Type B pancreatic cell (in vitro differentiated cells): Measurements from ENCODE around the gene MIPEP. TPM values are rescaled to one million over a fixed set of nuclear protein-coding genes. Genes with fewer than 3 reads are reported as not detected.

Experiments
- DNase-seq: peaks from one replicate; pipeline ENCODE4 v3.0.0; 2021; ENCODE audit warnings: mixed read lengths; ENCODE audit not compliant: unreplicated experiment; ENCODE audit errors: extremely low spot score
- H3K27ac Mint-ChIP-seq: 2 replicates; pipeline ENCODE4 v1.8.0; 2021; ENCODE audit warnings: mild to moderate bottlenecking, mixed read lengths
- H3K27me3 Mint-ChIP-seq: 2 replicates; pipeline ENCODE4 v1.8.0; 2021; ENCODE audit warnings: mixed read lengths
- H3K36me3 Mint-ChIP-seq: 2 replicates; pipeline ENCODE4 v1.8.0; 2021; ENCODE audit warnings: mixed read lengths
- H3K4me1 Mint-ChIP-seq: one replicate; pipeline ENCODE4 v1.8.0; 2021; ENCODE audit warnings: mixed read lengths; ENCODE audit not compliant: unreplicated experiment
- H3K4me3 Mint-ChIP-seq: 2 replicates; pipeline ENCODE4 v1.8.0; 2021; ENCODE audit warnings: mild to moderate bottlenecking, mixed read lengths
- H3K9me3 Mint-ChIP-seq: 2 replicates; pipeline ENCODE4 v1.8.0; 2021; ENCODE audit warnings: mixed read lengths
- total RNA-seq: library from RNA; stranded (reverse); gene quantifications from 2 replicates; pipeline ENCODE4 v1.2.1, GENCODE V29; 2021; ENCODE audit warnings: low replicate concordance
- TF ChIP-seq, protein P1 (sequence below): fragments of 200-600 bp; sonication (generic); conservative IDR thresholded peaks from 2 replicates; pipeline ENCODE4 v1.5.0; 2021; ENCODE audit warnings: antibody characterized with exemption, mild to moderate bottlenecking

Gene MIPEP
- total RNA-seq, 1 donor from 2014 or later: 29.9 TPM

DNA sequence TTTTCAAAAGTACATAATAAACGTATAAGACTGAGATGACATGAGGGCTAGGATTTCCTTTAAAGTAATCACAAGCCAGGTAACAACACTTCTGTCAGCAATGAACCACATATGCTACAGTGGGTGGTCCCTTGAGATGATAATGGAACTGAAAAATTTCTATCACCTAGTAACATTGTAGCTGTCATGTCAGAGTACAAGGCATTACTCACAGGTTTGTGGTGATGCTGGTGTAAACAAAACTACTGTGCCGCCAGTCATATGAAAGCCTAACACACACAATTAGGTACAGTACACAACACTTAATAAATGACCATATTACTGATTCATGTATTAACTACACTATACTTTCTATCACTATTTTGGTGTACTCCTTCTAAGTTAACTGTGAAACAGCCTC lies 36.8 kb downstream of the MIPEP start:
- DNase-seq: no peak
- no peak overlapping the region for H3K27ac Mint-ChIP-seq
- TF ChIP-seq, protein P1, sequence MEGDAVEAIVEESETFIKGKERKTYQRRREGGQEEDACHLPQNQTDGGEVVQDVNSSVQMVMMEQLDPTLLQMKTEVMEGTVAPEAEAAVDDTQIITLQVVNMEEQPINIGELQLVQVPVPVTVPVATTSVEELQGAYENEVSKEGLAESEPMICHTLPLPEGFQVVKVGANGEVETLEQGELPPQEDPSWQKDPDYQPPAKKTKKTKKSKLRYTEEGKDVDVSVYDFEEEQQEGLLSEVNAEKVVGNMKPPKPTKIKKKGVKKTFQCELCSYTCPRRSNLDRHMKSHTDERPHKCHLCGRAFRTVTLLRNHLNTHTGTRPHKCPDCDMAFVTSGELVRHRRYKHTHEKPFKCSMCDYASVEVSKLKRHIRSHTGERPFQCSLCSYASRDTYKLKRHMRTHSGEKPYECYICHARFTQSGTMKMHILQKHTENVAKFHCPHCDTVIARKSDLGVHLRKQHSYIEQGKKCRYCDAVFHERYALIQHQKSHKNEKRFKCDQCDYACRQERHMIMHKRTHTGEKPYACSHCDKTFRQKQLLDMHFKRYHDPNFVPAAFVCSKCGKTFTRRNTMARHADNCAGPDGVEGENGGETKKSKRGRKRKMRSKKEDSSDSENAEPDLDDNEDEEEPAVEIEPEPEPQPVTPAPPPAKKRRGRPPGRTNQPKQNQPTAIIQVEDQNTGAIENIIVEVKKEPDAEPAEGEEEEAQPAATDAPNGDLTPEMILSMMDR: no peak
- peaks cover 15% of the 10 kb centered on the region for H3K36me3 Mint-ChIP-seq
- no peaks in the 10 kb centered on the region for H3K9me3 Mint-ChIP-seq
- H3K27me3 Mint-ChIP-seq: no peaks in the 10 kb centered on the region
- H3K4me1 Mint-ChIP-seq: peaks cover 20% of the 10 kb centered on the region
- H3K4me3 Mint-ChIP-seq: no peak overlapping the region

DNA sequence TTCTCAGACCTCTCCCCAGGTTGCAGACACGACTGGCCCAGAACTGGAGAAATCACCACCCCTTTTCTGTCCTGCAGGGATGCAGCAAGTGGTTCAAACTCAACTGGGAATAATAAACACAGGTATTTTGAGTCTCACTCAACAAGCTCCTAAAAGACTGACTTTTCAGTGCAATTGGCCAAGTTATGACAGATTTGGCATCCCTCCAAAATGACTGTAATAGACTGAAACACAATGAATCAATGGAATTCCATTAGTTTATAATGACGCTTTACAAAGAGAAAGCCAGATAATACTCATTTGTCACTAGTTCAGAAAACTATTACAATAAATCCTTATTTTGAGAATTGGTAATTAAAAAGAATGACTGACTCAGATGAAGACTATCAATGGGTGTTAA lies 38.1 kb downstream of the MIPEP start:
- H3K9me3 Mint-ChIP-seq: no peaks in the 10 kb centered on the region
- TF ChIP-seq, protein P1: no peak
- no peaks in the 10 kb centered on the region for H3K27me3 Mint-ChIP-seq
- H3K36me3 Mint-ChIP-seq: peaks cover 13% of the 10 kb centered on the region
- no peak for DNase-seq
- H3K27ac Mint-ChIP-seq: no peak overlapping the region
- H3K4me1 Mint-ChIP-seq: peaks cover 21% of the 10 kb centered on the region
- no peak overlapping the region for H3K4me3 Mint-ChIP-seq

DNA sequence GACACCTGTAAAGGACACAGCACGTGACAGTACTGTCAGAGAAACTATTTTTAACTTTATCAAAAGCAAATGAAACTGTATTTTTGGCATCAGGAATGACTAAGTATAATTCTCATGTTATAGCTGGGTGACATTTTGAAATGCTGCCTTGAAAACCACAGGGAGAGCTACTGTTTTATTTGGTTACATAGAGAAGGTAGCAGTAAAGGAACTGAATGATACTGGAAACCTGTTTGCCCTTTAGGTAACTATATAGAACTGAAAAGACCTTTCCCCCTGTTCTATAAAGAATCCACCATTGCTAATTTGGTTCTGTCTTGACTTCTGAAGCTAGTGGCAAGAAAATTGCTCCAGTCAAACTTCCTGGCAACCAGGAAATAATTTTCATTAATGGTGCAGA lies 39.1 kb downstream of the MIPEP start:
- peaks cover 9% of the 10 kb centered on the region for H3K36me3 Mint-ChIP-seq
- no peaks in the 10 kb centered on the region for H3K9me3 Mint-ChIP-seq
- DNase-seq: no peak
- no peak overlapping the region for H3K4me3 Mint-ChIP-seq
- peaks cover 21% of the 10 kb centered on the region for H3K4me1 Mint-ChIP-seq
- H3K27ac Mint-ChIP-seq: no peak overlapping the region
- no peaks in the 10 kb centered on the region for H3K27me3 Mint-ChIP-seq
- TF ChIP-seq, protein P1: no peak

DNA sequence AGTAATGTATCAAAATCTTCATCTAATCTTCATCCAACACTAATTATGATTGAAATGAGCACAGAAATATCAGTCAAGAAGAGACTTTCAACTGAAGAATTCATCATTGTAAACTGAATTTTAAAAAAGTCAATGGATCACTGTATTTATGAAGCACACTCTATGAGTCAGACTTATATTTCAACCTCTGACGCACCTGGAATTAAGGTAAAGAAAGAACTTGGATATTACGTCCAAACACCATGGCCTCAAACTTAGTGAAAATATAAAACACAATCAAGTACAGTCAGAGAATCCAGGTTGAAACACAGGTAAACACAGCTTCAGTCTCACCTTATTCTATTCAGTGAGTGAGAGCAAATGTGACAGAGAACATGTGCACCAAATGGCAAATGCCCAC lies 39.5 kb downstream of the MIPEP start:
- Mint-ChIP-seq H3K36me3 (peaks cover 9% of the 10 kb centered on the region), H3K4me3 (no peak overlapping the region), H3K9me3 (no peaks in the 10 kb centered on the region), H3K27ac (no peak overlapping the region), H3K4me1 (peaks cover 21% of the 10 kb centered on the region), H3K27me3 (no peaks in the 10 kb centered on the region)
- DNase-seq: no peak
- TF ChIP-seq, protein P1: no peak

DNA sequence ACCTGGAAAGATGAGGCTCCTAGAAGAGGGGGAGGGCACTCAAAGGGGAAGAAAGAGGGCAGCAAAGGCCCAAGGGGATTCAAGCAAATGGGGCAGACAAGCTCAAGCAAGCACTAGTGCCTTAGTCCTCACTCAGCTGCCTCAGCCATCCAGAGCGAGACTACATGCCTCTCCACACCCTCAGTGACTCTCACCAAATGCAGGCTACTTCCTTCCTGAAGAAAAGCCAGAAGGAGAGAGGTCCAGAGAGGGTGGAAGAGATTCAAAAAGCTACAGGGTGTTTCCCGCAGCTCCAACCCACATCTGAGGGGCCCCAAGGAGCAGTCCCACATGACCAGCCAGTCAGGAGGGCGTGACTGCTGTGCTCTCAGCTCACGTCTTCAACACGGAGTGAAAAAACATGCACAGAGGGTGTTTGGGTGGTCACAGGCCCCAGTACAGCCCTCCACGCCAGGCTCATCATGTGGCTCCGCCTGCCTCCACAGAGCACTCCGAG lies 40.5 kb downstream of the MIPEP start:
- no peak for DNase-seq
- H3K4me3 Mint-ChIP-seq: no peak overlapping the region
- H3K36me3 Mint-ChIP-seq: peaks cover 9% of the 10 kb centered on the region
- peaks cover 21% of the 10 kb centered on the region for H3K4me1 Mint-ChIP-seq
- H3K27ac Mint-ChIP-seq: no peak overlapping the region
- H3K27me3 Mint-ChIP-seq: no peaks in the 10 kb centered on the region
- no peaks in the 10 kb centered on the region for H3K9me3 Mint-ChIP-seq
- TF ChIP-seq, protein P1: no peak

DNA sequence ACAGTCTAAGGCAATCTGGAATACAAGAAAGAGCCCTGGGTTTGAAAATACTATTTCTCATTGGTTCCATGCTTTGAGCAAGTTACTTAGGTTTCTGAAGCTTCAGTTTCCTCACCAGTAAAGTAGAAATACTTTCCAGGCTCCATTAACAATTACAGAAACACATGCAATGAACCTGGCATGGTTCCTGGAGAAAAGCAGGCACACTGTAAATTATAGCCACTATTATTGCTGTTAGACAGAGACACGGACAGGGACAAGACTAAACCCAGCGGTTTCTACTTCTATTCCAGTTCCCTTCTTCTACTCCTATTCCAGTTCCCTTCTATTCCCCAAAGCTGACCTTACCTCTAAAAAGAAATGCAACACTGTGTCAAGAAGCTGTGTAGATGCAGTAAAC lies 41.2 kb downstream of the MIPEP start:
- DNase-seq: no peak
- Mint-ChIP-seq H3K27me3 (no peaks in the 10 kb centered on the region), H3K9me3 (no peaks in the 10 kb centered on the region), H3K4me1 (peaks cover 21% of the 10 kb centered on the region), H3K4me3 (no peak overlapping the region), H3K27ac (no peak overlapping the region), H3K36me3 (peaks cover 9% of the 10 kb centered on the region)
- TF ChIP-seq, protein P1: no peak
